ENCODE data around the gene LRRC56.

Gene LRRC56

DNA sequence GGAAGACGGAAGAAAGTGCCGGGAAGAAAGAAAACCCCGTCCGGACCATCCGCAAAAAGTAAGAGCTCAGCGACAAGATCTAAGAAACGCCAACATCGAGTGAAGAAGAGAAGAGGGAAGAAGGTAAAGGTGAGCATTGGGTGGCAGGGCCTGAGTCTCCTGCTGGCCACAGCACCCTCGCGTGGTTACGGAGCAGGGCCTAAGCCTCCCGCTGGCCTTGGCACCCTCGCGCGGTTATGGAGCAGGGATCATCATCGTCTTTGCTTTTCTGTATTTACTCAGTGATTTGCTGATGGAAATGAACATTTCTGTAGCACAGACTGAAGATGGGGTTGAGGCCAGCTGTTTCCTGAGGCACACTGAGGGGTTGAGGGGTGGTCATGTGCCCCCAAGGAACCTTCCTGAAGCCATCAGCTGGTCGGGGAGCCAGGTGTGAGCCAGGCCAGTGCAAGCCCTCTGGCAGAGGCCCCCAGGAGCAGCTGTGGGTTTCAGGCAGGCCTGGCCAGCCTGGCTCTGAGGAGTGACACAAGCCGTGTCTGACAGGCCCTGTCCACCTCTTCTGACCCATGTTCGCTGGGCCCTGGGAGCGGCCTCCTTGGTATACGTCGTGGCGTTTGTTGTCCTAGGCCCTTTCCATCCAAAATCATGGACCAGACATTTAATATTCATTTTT is 64.4 kb downstream of the LRRC56 start:
- DNase-seq = no peak

DNA sequence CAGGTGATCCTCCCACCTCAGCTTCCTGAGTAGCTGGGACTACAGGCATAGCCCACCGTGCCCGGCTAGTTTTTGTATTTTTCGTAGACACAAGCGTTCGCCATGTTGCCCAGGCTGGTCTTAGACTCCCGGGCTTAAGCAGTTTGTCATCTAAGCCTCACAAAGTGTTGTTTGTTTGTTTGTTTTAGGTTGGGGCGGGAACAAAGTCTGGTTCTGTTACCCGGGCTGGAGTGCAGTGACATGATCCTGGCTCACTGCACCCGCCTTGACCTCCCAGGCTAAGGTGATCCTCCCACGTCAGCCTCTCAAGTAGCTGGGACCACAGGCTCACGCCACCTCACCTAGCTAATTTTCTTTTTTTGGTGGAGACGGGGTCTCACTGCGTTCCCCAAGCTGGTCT is 65.8 kb downstream of the LRRC56 start:
- no peak for DNase-seq
